ENCODE data around the gene ATM. TPM values are rescaled to one million over a fixed set of nuclear protein-coding genes. Genes with fewer than 3 reads are reported as not detected.
A peak's percentile ranks its signal among the peaks of the same experiment; 100 is the strongest.

The ATM gene
- total and polyA plus RNA-seq, 8 donors: 19.3 to 68.6 (median 44.7) TPM

DNA sequence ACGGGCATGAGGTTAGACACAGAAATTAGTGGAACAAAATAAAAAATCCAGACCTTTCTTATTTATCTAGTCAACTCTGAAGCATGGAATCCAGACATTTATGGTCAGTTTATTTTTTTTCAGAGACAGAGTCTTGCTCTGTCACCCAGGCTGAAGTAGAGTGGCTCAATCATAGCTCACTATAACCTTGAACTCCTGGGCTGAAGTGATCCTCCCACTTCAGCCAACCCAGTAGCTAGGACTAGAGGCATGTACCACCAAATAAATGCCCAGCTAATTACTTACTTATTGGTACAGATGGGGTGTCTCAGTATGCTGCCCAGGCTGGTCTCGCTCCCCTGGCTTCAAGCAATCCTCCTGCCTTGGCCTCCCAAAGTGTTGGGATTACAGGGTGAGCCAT, 9.1 kb upstream of the ATM start:
- Histone ChIP-seq H3K27me3 (no peaks in the 10 kb centered on the region), H3K9me3 (no peaks in the 10 kb centered on the region), H3K36me3 (no peaks in the 10 kb centered on the region), H3K4me3 (no peak overlapping the region), H3K4me1 (no peaks in the 10 kb centered on the region), H3K27ac (no peak overlapping the region)
- intact Hi-C loops (cut with DNase I): no loop called here
- 48 to 83% methylated on average over 2 of the region's 2 CpGs for WGBS, 2 donors
- ATAC-seq: no peak
- no peak for FAIRE-seq
- no peak for DNase-seq
- TF ChIP-seq, protein P1, sequence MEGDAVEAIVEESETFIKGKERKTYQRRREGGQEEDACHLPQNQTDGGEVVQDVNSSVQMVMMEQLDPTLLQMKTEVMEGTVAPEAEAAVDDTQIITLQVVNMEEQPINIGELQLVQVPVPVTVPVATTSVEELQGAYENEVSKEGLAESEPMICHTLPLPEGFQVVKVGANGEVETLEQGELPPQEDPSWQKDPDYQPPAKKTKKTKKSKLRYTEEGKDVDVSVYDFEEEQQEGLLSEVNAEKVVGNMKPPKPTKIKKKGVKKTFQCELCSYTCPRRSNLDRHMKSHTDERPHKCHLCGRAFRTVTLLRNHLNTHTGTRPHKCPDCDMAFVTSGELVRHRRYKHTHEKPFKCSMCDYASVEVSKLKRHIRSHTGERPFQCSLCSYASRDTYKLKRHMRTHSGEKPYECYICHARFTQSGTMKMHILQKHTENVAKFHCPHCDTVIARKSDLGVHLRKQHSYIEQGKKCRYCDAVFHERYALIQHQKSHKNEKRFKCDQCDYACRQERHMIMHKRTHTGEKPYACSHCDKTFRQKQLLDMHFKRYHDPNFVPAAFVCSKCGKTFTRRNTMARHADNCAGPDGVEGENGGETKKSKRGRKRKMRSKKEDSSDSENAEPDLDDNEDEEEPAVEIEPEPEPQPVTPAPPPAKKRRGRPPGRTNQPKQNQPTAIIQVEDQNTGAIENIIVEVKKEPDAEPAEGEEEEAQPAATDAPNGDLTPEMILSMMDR (IDR thresholded peaks at IDR 0.05): no peak

DNA sequence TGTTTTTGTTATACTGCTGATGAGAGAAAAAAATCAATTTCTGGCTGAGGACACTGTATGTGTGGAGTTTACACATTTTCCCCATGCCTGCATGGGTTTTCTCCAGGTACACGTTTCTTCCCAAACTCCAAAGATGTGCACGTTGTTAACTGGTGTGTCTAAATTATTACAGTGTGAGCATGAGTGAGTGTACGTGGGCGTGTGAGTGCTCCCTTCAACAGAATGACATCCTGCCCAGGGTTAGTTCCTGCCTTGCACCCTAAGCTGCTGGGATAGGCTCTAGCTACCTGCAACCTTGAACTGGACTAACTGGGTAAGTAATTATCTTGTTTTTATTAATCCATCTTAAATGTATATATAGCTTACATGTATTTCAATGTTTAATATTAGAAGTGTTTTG, 5.9 kb upstream of the ATM start:
- Histone ChIP-seq H3K9me3 (no peaks in the 10 kb centered on the region), H3K4me3 (no peak overlapping the region), H3K4me1 (peaks cover 6 to 12% (median 9%) of the 10 kb centered on the region in 3 donors), H3K27me3 (no peaks in the 10 kb centered on the region), H3K27ac (no peak overlapping the region), H3K36me3 (no peaks in the 10 kb centered on the region)
- 31 to 34% methylated on average over 4 of the region's 4 CpGs for WGBS, 2 donors
- intact Hi-C loops (cut with DNase I): no loop called here
- ATAC-seq (no peak), FAIRE-seq (no peak), DNase-seq (no peak)
- TF ChIP-seq, protein P1 (IDR thresholded peaks at IDR 0.05): no peak

DNA sequence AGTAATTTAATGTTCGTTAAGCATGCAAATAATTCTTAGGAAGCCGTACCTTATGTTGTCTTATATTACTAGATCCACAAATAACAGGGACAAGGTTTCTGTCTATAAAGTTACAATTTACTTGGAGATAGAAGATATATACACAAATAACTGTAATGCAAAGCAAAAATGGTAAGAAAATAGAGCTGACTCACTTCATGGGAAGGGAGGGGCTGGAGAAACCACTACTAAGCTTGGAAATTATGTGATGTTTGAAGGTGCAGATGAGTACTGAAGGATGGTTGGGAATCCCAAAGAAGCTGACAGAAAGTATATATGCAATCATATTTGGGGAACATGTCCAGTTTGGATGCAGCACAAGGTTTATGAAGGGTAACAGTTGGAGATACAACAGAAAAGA, 4.4 kb upstream of the ATM start:
- no peaks in the 10 kb centered on the region for H3K36me3 ChIP-seq
- FAIRE-seq: no peak
- no peaks in the 10 kb centered on the region for H3K9me3 ChIP-seq
- peaks cover 6 to 12% (median 9%) of the 10 kb centered on the region in 3 donors for H3K4me1 ChIP-seq
- TF ChIP-seq, protein P1 (IDR thresholded peaks at IDR 0.05): no peak
- intact Hi-C loops (cut with DNase I): no loop called here
- no peak overlapping the region for H3K4me3 ChIP-seq
- WGBS, 2 donors: 45 to 72% methylated on average over 2 of the region's 2 CpGs
- ATAC-seq: no peak
- H3K27me3 ChIP-seq: no peaks in the 10 kb centered on the region
- H3K27ac ChIP-seq: no peak overlapping the region
- no peak for DNase-seq

DNA sequence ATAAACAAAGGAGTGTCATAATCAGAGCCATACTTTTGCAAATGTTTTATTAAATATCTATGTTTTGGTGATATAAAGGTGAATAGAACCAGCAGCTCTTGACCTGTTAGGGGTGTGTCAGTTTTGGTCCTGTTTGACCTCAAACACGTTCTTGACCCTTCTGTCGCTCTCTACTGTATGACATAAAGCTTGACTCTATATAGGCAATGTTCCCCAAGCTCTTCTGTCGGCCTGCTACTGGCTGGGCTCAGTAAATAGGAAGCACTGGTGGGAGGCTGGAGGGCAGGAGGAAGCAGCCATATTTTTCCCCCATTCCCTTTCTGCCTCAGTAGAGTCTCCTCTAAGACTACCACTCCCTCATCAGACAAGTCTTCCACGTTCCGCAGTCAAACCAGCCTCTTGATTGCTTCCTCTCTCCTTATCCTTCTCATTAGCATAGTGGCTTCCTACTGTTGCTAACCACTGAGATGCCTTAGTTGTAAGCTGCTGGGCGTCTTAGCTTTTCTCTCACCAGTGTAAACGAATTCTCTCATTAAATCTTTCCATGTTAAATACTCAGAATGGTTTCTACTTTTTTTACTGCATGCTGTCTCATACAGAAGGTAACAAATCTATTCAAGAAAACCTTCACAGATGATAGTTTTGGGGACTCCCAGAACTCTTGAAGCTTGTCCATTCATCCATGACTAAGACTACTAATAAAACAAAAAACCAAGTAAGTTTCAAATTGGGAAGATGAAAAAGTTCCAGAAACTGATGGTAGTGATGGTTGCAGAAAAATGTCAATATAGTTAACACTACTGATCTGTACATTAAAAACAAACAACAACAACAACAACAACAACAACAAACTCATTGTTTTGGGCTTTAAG, 3.7 kb upstream of the ATM start:
- peaks cover 6 to 12% (median 12%) of the 10 kb centered on the region in 3 donors for H3K4me1 ChIP-seq
- H3K27ac ChIP-seq: no peak overlapping the region
- no peaks in the 10 kb centered on the region for H3K27me3 ChIP-seq
- intact Hi-C loops (cut with DNase I): no loop called here
- no peaks in the 10 kb centered on the region for H3K36me3 ChIP-seq
- ATAC-seq (no peak), DNase-seq (no peak), FAIRE-seq (no peak)
- H3K9me3 ChIP-seq: no peaks in the 10 kb centered on the region
- H3K4me3 ChIP-seq: no peak overlapping the region
- WGBS, 2 donors: 83 to 88% methylated on average over 7 of the region's 7 CpGs
- TF ChIP-seq, protein P1 (IDR thresholded peaks at IDR 0.05): no peak

DNA sequence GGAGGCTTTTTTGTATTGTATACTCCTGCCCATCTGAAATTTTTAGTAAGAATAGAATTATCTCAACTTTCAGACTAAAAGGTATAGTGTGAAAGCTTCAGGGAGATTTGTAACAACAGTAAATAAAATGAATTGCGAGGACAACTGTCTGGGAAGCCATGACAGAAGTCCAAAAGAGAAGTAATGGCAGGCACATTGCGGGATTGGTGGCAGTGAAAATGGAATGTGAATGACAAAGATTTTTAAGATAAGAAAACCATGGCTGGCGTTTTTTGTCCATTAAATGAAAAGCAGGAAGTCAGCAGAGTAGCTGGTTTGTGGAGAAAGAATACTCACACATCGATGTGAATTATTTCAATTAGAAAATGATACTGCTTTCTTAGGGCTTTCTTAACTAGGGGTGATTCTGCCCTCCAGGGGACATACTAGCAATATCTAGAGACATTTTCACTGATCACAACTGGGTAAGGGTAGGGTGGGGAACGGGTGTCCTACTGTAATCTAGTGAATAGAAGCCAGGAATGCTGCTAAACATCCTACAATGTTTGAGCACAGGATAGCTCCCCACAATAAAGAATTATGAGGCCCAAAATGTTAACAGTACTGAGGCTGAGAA, 2.0 kb upstream of the ATM start:
- intact Hi-C loops (cut with DNase I): no loop called here
- H3K36me3 ChIP-seq: no peaks in the 10 kb centered on the region
- WGBS, 2 donors: 44 to 45% methylated on average over 5 of the region's 5 CpGs
- TF ChIP-seq, protein P1 (IDR thresholded peaks at IDR 0.05): no peak
- no peaks in the 10 kb centered on the region for H3K27me3 ChIP-seq
- FAIRE-seq (no peak), DNase-seq (no peak), ATAC-seq (no peak)
- H3K9me3 ChIP-seq: no peaks in the 10 kb centered on the region
- peaks cover 6 to 27% (median 20%) of the 10 kb centered on the region in 3 donors for H3K4me1 ChIP-seq
- H3K4me3 ChIP-seq: peak overlapping the region in 3 of 4 donors; percentile 49 to 75 (median 57)
- peak overlapping the region in 1 of 4 donors; percentile 43 for H3K27ac ChIP-seq

Data from pancreas (tissue), 10 donors.